Measurements from ENCODE around the gene POLR1D. TPM values are rescaled to one million over a fixed set of nuclear protein-coding genes. Genes with fewer than 3 reads are reported as not detected.

The POLR1D gene
- total RNA-seq, 1 donor from 2014 or later, result 120 TPM

GRCh38 chr13:27638521-27638920 is 16.8 kb downstream of the POLR1D start:
- no peaks in the 10 kb centered on the region for H3K27me3 Mint-ChIP-seq (ENCODE audit: low read depth)
- H3K36me3 Mint-ChIP-seq, result peaks cover 4% of the 10 kb centered on the region
- TF ChIP-seq CTCF (IDR thresholded peaks at IDR 0.05; ENCODE audit: unreplicated experiment), result no peak
- H3K9me3 Mint-ChIP-seq, result no peaks in the 10 kb centered on the region
- H3K4me1 Mint-ChIP-seq, result peaks cover 46% of the 10 kb centered on the region
- peak overlapping the region; percentile 93 for H3K27ac Mint-ChIP-seq
- H3K4me3 Mint-ChIP-seq, result no peak overlapping the region
- no peak for DNase-seq (ENCODE audit: low spot score in 2 of 2, unreplicated experiment in 2 of 2)

DNA sequence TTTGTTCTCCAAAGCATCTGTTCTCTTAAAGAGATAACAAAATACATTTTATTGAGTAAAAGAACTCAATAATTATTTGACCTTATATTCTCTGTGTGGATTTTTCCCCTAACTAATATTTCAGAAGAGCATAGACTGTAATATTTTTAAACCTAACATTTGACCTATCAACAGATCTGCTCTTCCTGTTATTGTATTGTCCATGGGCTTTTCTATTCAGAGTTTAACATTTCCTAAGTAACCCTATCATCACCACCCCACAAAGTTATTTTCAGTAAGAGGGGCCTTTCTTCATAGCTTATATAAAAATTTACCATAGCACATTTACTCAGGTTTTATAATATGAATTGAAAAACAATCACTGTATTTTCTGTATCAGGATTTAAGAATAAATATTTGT is 17.5 kb downstream of the POLR1D start:
- H3K27me3 Mint-ChIP-seq (ENCODE audit: low read depth), result no peaks in the 10 kb centered on the region
- DNase-seq (ENCODE audit: low spot score in 2 of 2, unreplicated experiment in 2 of 2), result no peak
- H3K4me3 Mint-ChIP-seq, result no peak overlapping the region
- H3K27ac Mint-ChIP-seq, result peak overlapping the region; percentile 93
- H3K36me3 Mint-ChIP-seq, result no peaks in the 10 kb centered on the region
- no peaks in the 10 kb centered on the region for H3K9me3 Mint-ChIP-seq
- no peak for TF ChIP-seq CTCF (IDR thresholded peaks at IDR 0.05; ENCODE audit: unreplicated experiment)
- peaks cover 49% of the 10 kb centered on the region for H3K4me1 Mint-ChIP-seq

- Mint-ChIP-seq H3K9me3 (peaks cover 3% of the 10 kb centered on the region), H3K4me3 (no peak overlapping the region), H3K27me3 (ENCODE audit: low read depth) (no peaks in the 10 kb centered on the region), H3K36me3 (peaks cover 4% of the 10 kb centered on the region), H3K4me1 (peaks cover 52% of the 10 kb centered on the region), H3K27ac (no peak overlapping the region)
- no peak for TF ChIP-seq CTCF (IDR thresholded peaks at IDR 0.05; ENCODE audit: unreplicated experiment)
- DNase-seq (ENCODE audit: low spot score in 2 of 2, unreplicated experiment in 2 of 2), result no peak
Measured at GRCh38 chr13:27641711-27642502, 20.2 kb downstream of the POLR1D start.

DNA sequence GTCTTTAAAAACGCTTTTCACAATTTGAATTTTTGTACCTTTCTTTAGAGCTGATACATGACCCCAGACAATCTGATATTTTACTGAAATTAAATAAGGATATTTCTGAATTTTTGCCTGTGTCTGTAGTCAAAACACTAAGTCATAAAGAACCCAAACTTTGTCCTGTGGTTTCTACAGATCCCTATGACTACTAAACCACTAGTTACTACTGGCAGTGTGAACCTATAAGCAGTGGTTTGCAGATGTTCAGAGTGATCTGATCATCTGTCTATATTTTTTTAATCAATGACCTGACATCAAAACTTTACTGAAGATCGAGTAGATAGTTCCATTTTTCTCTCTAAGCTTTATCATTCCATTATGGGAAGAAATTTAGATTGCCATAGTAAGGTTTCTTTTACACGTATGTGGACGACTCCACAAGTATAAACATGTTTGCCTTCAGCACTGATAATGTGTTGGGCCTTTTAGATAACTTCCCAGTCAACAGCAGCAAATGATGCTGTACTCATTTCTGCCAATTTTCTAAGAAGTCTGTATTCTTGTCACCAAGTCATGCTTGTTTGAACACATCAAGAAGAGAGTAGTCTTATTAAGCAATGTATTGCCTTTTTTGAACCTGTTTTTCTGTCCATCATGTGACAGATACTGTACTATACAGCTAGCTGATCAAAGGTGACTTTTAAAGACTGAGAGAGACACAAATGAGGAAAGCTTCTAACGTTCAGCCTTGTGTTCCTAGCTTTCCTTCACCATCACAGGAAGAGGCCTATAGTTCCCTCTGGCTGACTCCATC is 21.8 kb downstream of the POLR1D start:
- Mint-ChIP-seq H3K27me3 (ENCODE audit: low read depth) (no peaks in the 10 kb centered on the region), H3K36me3 (peaks cover 9% of the 10 kb centered on the region), H3K27ac (no peak overlapping the region), H3K9me3 (peaks cover 3% of the 10 kb centered on the region), H3K4me1 (peaks cover 42% of the 10 kb centered on the region), H3K4me3 (no peak overlapping the region)
- TF ChIP-seq CTCF (IDR thresholded peaks at IDR 0.05; ENCODE audit: unreplicated experiment), result no peak
- DNase-seq (ENCODE audit: low spot score in 2 of 2, unreplicated experiment in 2 of 2), result no peak

DNA sequence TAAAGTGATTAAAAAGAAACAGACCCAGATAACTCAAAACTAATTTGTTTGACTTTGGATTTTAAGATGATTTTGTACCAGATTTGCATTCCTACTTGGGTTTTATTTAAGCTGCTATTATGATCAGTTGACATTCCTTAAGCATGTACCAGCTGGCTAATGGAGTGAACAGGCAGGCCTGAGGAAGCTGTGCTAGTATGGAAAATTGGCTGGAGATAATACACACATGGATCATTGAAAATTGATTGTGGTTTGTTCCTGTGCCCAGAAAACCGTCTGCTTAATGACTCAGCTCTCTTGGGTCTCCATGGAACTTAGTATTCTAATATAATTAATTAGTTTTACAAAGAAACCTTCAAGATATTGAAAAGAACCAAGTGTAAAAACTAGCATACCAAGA is 22.6 kb downstream of the POLR1D start:
- Mint-ChIP-seq H3K27me3 (ENCODE audit: low read depth) (no peaks in the 10 kb centered on the region), H3K27ac (peak overlapping the region; percentile 16)
- no peak for DNase-seq (ENCODE audit: low spot score in 2 of 2, unreplicated experiment in 2 of 2)

More for the DNA sequence above, 22.6 kb downstream of the POLR1D start:
- Mint-ChIP-seq H3K36me3 (peaks cover 15% of the 10 kb centered on the region), H3K4me1 (peaks cover 35% of the 10 kb centered on the region), H3K9me3 (peaks cover 3% of the 10 kb centered on the region), H3K4me3 (no peak overlapping the region)
- no peak for TF ChIP-seq CTCF (IDR thresholded peaks at IDR 0.05; ENCODE audit: unreplicated experiment)

Data from mesothelial cell of epicardium (in vitro differentiated cells).